ENCODE measurements around the gene LIN7B.
A peak's percentile ranks its signal among the peaks of the same experiment; 100 is the strongest.
"Not testable (repeated sequence)": the region's sequence is repeated elsewhere in the genome, so short reads cannot be mapped to it uniquely, and the experiment has no call there.

Gene LIN7B

DNA sequence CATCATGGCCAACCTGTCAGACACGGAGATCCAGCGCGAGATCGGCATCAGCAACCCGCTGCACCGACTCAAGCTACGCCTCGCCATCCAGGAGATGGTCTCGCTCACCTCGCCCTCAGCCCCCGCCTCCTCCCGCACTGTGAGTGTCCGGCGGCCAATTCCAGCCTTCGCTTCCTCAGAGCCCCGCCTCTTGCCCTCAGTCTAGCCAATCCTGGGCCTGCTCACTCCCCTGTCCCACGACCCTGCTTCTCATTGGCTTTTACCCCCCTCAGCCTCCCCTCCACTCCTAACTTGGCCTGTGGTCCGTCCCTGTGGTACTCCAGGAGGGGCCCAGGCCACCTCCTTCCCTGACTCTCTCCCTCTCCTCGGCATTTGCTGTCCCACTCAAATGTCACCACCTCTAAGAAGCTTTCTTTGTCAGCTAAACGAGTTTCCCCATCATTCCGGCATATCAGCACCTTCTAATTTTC lies 28.7 kb downstream of the LIN7B start:
- peak; percentile 66 to 76 for DNase-seq (ENCODE audit: low read depth in 2 of 2)

DNA sequence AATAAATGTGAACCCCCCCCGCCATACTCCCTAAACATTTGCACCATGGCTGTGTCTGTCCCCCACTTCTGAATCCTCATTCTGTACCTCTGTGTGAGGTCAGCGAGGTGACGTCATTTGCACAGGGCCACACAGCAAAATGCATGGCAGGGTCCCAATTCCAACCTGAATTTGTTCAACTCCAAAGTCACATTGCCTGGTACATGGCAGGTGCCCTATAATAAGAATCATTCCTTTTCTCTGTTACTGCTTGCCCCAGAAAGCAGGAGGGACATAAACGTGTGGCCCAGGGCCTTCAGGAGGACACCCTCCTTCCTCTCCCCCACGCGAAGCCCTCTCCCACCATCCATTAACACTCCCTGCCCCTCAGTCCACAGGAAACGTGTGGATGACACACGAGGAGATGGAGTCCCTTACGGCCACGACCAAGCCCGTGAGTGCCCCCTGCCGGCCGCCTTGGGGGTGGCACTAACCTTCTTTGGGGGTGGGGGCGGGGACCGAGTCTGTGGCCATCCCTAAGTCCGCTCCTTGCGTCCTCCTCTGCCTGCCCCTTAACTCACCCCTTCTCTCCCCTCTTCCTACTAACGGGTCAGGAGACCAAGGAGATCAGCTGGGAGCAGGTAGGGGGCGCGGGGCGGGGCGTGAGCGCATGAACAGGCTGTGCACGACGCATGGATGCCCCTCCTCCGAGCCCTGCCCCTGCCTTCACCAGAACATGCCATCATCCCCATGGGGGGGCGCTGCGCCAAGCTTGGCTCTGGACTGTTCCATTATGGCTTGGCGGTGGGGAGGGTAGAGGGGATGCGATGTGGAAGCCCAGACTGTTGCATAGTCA lies 31.6 kb downstream of the LIN7B start:
- DNase-seq (ENCODE audit: low read depth in 2 of 2) = peak; percentile 48 to 63

DNA sequence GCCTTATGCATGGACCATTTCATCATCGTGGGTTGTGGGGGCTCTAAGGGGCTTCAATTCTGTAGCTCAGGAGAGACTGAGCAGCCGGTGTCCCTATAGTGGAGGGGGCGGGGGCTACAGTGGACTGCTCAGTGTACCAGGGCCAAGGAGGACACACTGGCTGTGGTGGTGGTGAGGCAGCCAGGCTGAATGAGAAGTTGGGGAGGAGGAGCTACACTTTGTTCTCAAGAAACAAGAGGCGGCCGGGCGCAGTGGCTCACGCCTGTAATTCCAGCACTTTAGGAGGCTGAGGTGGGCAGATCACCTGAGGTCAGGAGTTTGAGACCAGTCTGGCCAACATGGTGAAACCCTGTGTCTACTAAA lies 32.2 kb downstream of the LIN7B start:
- DNase-seq (ENCODE audit: low read depth in 2 of 2) = not testable (repeated sequence)

DNA sequence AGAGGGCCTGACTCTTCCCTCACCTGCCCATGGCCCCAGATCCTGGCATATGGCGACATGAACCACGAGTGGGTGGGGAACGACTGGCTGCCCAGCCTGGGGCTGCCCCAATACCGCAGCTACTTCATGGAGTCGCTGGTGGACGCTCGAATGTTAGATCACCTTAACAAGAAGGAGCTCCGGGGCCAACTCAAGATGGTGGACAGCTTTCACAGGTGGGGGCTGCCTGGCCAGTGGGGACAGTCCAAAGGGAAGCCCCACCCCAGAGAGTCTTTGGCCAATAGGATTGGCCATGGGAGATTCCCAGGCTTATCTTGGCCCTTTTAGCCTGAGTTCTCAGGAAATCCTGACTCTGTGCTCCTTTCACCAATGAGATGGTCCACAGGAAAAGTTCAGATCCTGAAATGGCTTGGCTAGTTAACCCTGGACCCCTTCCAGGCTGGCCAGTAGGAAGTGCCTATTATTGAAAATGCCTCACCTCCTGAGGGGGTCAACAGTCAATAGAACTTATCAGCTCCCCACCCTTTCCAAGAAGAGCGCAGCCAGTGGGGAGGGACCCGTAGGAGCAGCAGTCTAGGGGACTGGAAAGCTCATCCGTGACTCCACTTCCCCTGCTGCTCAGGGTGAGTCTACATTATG lies 34.0 kb downstream of the LIN7B start:
- no peak for DNase-seq (ENCODE audit: low read depth in 2 of 2)

DNA sequence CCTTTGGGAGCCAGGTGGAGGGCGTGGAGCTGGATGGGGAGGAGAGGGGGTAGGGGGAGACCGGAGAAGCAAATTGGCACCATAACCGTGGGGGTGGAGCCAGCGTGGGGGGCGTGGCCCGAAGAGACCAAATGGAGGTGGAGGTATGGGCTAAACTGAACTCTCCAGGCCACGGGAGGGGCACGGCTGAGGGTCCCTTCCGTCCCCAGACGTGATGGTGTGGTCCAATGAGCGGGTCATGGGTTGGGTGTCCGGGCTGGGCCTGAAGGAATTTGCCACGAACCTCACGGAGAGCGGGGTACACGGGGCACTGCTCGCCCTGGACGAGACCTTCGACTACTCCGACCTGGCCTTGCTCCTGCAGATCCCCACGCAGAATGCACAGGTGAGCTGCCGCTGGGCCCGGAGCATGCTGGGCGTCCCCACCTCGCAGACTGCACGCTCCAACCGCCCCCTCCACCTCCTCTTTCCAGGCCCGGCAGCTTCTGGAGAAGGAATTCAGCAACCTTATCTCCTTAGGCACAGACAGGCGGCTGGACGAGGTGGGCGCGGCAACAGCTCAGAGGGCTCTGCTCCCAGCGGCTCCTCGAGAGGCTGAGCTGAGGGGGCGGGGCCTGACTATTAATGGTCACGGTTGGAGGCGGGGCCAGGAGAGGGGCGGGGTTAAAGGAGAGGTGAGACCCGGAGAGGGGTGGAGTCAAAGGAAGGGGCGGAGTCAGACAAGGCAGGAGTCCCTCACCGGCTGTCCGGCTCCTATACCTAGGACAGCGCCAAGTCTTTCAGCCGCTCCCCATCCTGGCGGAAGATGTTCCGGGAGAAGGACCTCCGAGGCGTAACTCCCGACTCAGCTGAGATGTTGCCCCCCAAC lies 34.8 kb downstream of the LIN7B start:
- DNase-seq (ENCODE audit: low read depth in 2 of 2) = peak; percentile 70 to 71

DNA sequence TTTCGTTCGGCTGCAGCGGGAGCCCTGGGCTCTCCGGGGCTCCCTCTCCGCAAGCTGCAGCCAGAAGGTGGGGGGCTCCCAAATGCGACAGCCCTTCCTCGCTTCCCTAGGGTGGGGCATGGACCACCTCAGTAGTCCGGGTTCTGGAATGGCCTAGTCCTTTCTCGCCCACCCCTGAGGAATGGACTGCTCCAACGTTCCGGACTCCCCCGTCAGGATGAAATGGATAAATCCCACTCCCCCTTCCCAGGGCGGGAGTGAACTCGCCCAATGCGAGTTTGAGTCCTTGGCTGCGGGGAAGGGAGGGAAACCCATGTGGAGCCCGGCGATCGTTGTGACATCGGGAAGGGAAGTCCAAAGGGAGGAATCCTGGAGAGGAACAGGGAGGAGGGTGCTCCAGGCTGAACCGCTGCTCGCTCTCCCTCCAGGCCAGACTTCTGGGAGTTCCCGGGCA lies 35.5 kb downstream of the LIN7B start:
- no peak for DNase-seq (ENCODE audit: low read depth in 2 of 2)

DNA sequence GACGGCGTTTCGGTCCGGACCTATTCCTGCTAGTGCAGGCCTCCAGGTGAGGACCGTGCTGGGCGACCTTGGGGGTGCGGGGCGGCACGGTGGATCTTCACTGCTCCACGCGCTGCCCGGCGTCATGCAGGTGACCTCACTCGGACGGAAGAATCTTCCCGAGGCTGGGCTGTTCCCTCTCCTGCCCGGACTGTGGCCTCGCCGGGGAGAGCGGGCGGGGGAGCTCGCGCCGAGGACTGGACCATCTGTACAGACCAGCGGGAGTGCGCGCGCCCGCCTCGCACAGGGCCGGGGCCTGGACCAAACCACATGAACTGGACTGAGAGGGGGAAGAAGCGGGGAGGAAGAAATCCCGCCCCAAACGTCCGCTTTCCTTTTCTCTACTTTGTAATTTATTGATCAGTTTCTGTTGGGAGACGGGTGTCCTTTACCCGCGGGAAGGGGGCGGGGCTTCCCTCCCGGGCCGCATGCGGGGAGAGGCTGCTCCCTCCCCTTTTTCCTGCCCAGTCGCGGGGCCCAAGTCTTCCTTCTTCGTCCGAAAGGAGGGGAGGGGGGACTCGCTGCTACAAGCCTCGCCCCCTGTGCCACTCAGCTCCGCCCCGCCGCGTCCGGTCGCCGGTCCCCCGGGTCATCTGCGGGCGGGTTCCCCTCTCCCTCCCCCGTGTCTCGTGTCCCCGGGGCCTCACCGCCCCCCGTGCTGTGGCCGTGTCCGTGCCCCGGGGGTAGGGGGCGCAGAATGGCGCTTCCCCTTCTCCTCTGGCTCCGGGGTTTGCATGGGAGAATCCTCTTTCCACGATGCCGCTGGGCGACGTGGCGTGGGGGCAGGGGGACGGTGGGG lies 36.2 kb downstream of the LIN7B start:
- DNase-seq (ENCODE audit: low read depth in 2 of 2) = no peak

DNA sequence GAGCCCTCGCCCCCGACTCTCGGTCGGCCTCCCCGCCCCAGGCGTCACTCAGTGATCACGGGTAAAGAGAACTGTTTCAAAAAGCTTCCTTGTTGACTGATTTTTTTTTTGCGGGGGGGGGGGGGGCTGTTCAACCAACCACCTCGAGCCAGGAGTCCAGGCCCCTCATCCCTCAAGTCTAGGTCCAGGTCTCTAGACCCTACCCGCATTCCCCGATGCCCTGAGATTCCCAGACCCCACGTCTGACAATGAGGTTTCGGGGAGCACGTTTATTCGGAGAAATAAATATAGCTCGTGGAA lies 36.7 kb downstream of the LIN7B start:
- no peak for DNase-seq (ENCODE audit: low read depth in 2 of 2)

DNA sequence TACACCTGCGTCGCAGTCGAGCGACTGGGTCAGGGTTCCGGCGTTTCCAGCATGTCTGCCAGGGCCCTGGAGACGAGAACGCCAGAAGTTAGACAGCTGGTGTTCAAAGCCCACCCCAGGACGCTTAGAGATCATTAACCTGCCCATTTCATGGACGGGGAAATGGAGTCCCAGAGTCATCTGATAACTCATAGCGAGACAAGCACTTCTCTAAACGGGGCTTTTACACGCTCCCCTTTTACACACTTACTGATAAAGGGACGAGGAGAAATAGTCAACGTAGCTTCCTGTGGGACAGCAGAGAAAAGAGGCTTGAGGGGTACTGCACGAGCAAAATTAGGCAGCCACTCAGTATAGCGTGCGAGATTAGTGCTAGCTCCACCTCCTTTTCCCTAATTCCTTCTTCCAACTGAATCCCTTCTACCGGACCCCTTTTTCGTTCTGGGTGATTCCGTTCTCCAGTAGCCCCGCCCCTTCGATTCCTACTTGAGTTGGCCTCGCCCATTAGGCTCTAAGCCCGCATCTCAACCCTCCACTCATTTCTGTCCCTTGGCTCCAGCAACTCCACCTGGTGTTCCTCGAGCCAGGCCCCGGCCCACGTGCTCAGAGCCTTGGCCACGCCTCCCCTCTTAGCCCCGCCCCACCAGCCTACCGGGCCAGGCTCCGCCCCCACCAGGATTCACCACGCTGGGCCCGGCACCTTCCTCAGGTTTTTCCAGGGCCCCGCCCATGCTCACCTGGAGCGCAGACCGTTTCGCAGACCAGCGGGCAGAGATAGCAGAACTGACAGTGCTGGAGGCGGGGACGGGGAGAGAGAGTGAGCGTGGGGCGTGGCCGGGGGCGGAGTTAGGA lies 37.3 kb downstream of the LIN7B start:
- DNase-seq (ENCODE audit: low read depth in 2 of 2) = no peak

DNA sequence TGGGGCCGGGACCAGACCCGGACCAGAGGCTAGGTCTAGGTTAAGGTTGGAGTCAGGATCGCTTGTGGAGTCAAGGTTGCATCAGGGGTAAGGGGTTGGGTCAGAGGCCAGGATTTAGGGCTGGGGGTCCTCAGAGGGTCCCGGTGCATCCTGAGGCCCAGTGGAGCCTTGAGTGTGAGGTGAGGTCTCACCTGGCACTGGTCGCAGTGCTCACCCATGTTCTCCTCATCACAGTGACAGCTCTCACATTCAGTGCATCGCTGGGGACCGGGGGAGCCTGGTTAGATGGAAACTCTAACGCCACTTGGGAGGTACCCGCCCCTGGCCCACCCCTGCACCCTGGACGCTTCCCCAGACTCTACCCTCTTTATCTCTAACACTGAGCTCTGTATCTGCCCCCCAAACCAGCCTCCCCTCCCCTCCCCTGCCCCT lies 38.0 kb downstream of the LIN7B start:
- DNase-seq (ENCODE audit: low read depth in 2 of 2) = no peak

DNA sequence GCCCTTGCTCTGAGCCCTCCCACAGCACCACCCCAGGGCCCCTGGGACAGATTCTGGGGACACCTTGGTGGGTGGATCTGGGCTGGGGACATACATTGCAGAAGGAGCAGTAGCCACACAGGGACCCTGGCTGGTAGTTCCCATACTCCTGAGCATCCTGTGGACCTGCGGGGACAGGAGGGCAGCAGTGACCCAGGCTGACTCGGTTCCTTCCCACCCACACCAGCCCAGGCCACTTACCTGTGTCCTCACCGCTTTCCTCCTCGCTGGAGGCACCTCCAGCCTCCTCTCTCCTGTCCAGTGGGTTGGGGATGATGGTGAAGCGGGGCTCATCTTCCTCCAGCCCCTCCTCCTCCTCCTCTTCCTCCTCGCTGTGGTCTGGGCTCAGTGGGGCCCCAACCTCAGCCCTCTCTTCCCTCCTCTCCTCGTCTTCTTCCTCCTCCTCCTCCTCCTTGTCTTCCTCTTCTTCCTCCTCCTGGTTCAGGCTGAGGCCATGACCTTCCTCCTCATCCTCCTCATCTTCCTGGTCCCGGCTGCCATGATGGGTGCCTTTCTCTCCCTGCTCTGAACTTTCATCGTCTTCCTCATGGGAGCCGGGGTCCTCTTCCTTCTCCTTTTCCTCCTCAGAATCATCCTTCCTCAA lies 39.1 kb downstream of the LIN7B start:
- no peak for DNase-seq (ENCODE audit: low read depth in 2 of 2)

DNA sequence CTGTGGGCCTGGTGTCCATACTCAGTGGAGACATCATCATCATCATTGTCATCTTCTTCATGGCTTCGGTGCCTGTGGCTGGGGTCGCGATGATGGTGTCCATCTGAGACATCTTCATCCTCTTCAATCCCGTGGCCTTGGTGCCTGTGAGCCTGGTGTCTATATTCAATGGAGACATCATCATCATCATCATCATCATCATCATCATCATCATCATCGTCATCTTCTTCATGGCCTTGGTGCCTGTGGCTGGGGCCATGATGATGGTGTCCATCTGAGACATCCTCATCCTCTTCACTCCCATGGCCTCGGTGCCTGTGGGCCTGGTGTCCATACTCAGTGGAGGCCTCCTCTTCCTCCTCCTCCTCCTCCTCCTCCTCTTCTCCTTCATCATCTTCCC lies 40.1 kb downstream of the LIN7B start:
- no peak for DNase-seq (ENCODE audit: low read depth in 2 of 2)

DNA sequence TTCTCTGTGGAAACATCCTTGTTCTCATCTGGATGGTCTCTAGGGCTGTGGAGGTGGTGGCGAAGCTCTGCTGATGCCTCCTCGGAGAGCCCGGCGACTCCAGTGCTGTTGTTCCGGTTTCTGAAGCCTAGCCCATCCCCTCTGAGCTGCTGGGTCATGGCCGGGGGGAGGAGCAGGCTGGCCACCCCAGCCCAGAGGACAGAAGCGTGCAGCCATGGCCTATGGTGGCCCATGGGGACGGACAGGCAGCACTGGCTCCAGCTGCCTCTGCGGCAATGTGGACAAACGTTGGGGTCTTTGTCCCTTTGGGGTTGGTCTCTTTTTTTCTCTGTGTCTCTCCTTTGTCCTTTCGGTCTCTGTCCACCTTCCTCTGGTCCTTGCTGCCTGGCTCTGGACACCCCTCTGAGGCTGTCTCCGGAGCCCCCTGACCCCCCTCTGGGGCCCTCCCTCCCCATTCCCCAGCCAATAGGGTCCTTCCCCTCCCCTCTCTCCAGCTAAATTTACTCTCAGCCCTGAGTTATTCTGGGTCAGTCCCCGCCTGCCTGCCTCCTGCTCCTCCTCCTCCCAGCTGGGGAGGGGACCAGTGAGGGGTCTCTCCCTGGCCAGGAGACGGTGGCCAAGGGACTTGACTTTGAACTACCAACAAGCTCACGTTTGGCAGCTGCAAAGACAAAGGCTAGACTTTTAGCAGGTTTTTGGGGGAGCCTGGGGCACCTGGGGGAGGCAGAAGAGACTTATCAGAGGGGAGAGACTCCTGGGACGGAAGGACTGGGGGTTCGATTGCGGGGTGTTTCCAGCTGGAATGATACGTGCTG lies 41.0 kb downstream of the LIN7B start, which contains the start of gene HRC:
Gene HRC (minus strand): TSS at position 392 of the 815 bp plus-strand sequence. CDS start 159 bp downstream, at position 233.
- DNase-seq (ENCODE audit: low read depth in 2 of 2) = no peak

DNA sequence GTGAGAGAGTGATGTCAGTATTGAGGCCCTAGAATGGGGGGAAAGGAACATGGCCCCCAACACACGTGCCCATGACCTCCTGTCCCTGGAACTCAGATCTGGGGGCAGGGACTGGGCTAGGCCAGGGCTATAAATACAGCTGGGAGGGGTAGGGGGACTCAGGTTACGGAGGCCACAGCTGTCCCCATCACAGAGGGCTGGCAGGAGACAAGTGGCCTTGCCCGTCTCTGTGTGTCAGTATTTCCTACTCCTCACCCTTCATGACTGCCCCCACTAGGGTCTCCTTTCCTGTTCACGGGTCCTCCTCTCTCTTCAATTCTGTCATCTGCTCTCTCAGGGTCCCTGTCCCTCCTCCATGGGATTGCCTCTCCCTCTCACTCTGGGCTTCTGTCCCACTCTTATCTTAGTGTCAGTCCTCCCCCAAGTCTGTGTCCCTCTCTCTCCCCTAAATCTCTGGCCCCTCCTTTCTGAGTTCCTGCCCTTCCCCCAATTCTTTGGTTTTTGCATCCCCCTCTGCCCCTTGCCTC lies 41.7 kb downstream of the LIN7B start:
- no peak for DNase-seq (ENCODE audit: low read depth in 2 of 2)

DNA sequence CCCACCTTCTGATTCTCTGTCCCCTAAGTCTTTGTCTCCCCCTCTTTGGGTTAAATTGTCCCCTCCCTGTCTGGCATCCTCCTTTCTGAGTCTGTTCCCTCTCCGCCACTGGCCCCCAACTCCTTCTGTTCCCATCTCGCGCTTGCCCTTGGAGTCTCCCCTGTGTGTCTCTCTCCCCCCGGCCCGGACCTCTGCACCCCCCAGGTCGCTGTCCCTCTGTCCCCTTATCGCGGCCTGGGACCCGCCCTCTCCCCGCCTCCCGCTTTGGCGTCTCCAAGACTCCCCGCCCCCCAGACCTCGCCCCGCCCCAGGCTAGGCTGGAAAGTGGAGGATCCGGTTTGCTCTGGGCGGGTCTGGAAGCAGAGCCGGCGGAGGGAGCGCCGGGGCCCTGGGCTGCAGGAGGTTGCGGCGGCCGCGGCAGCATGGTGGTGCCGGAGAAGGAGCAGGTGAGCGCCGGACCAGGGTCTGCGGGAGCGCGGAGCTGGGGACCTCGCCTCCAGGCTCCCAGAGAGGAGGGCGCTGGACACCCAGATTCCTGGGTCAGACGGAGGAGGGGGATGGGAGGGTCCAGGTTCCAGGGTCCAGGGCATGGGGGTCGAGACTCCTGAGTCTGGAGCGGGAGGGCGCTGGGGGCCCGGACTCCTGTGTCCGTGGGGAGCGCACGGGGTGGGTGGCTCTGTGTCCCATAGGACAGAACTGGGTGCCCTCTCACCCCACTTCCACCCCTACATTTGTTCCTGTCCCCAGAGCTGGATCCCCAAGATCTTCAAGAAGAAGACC lies 43.5 kb downstream of the LIN7B start, which contains the start of gene TRPM4:
Gene TRPM4 (plus strand): TSS at position 348 of the 780 bp plus-strand sequence. CDS start 75 bp downstream, at position 423.
- DNase-seq (ENCODE audit: low read depth in 2 of 2) = no peak

DNA sequence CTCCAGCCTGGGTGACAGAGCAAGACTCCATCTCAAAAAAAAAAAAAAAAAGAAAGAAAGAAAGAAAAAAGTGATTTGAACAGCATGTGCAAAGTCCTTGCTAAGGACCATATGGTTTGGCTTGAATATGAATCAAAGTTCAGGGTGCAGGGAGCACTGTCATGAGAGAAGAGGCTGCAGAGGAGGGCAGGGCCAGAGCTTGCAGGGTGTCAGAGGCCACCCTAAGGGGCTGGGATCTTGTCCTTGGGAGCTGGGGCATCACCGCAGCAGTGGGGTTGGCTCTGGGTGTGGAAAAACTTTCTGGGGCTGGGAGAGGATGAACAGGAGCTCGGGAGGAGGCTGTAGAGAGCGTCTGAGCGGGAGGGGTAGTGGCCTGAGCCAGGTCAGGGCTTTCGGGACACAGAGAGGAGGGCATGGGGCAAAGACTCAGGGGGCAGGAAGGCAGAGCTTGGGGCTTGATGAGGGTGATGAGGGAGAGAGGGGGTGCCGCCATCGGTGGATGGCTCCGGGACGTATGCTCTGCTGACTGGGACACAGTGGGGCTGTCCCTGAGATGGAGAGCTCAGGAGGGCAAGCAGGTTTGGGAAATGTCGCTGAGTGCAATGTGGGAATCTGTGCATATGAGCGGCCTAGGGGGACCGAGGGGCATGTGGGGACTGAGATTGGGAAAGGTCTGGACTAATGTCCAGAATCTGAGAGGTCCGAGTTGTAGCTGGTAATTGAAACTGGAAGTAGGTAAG lies 46.5 kb downstream of the LIN7B start:
- DNase-seq (ENCODE audit: low read depth in 2 of 2) = no peak

DNA sequence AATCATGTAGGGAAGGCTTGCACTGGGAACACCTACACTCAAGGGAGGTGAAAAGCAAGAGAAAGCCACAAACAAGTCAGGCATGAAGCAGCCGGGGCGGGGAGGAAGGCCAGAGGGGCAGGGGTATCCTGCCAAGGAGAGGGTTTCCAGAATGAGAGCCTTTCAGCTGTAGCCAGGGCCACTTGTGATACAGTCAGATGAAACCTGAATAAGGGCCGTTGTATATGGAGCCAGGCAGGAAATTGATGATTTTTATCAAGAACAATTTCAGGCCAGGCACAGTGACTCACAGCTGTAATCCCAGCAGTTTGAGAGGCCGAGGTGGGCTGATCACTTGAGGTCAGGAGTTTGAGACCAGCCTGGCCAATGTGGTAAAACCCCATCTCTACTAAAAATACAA lies 47.8 kb downstream of the LIN7B start:
- DNase-seq (ENCODE audit: low read depth in 2 of 2) = no peak
